RWPE1 (cell line): ENCODE measurements around the gene VPS37C.

Experiments used
- CTCF ChIA-PET: fragments of 350-600 bp; sonication (Branson Sonifier 250); formaldehyde crosslinking; extraction: SDS; loops from one replicate; lab custom pipeline; 2021; lab: Yijun Ruan, JAX
- POLR2A ChIA-PET: fragments of 400-600 bp; formaldehyde crosslinking; extraction: SDS; loops from one replicate; lab custom pipeline; 2020; ENCODE audit warnings: antibody characterized with exemption; ENCODE audit not compliant: low non-redundant PET; lab: Yijun Ruan, JAX
- DNase-seq: peaks from one replicate; pipeline ENCODE4 v3.0.0; 2012; ENCODE audit warnings: low spot score
- H3K27ac ChIP-seq: fragments of 450-650 bp; 2 replicates; pipeline ENCODE4 v1.5.1; 2017
- TF ChIP-seq, protein P1 (sequence below): fragments of 450-650 bp; conservative IDR thresholded peaks from 2 replicates; pipeline ENCODE4 v1.5.1; 2017; ENCODE audit warnings: low read depth, mild to moderate bottlenecking

VPS37C gene

DNA sequence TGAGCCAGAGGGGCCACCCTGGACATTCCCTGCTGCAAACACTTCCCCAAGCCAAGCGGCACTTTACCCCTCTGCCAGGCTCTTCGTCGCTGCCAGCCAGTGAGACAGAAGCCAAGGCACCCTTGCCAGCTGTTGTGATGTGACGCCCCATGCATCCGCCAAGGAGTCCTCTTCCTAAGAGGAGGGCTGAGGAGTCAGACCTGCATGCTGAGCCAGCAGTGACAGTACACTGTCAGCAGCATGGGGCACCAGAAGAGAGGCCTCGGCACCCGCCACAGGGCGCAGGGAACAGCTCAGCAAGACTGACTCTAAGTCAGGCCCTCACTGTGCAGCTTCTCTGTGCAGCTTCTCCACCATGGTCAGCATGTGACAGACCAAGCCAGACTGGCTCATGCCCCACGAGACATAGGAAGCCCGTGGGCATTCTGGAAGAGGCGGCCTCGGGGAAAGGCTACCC, 26.4 kb downstream of the VPS37C start:
- H3K27ac ChIP-seq = no peak overlapping the region
- ChIA-PET CTCF (interaction anchor here (1.7 kb wide), 1 partner anchor 303 kb away, joined by 5 read pairs; no protein-coding TSS in a partner anchor), POLR2A (no interaction called here)
- DNase-seq = no peak
- TF ChIP-seq, protein P1, sequence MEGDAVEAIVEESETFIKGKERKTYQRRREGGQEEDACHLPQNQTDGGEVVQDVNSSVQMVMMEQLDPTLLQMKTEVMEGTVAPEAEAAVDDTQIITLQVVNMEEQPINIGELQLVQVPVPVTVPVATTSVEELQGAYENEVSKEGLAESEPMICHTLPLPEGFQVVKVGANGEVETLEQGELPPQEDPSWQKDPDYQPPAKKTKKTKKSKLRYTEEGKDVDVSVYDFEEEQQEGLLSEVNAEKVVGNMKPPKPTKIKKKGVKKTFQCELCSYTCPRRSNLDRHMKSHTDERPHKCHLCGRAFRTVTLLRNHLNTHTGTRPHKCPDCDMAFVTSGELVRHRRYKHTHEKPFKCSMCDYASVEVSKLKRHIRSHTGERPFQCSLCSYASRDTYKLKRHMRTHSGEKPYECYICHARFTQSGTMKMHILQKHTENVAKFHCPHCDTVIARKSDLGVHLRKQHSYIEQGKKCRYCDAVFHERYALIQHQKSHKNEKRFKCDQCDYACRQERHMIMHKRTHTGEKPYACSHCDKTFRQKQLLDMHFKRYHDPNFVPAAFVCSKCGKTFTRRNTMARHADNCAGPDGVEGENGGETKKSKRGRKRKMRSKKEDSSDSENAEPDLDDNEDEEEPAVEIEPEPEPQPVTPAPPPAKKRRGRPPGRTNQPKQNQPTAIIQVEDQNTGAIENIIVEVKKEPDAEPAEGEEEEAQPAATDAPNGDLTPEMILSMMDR = no peak

DNA sequence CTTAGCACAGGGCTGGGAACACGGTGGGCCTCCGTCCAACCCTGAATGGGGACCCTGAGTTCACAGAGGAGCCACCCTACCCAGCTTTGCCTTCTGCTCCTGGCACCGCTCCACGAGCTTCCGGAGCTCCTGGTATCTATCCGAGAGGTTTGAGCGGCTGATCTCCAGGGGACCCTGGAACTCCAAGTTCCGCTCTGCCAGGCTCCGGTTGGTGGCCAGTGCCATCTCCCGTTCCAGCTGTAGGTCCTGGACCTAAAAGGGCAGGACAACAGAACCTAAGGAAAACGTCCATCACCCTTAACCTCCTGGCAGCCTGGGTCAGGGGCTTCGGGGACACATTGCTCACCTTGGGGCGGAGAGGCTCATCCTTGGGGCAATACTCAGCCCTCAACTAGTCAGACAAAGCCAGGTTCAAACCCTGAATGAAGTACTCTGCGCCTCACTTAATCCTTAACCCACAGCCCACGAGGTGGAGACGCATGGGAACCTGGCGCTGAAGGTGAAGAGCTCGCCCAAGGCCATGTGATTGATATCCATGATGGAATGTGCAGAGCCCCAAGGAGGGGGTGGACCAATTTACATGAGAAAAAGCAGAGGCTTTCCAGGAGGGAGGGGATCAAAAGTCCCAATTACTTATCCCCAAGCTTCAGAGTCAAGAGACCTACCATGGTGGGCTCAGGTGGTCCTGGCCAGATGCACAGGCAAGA, 27.1 kb downstream of the VPS37C start:
- CTCF ChIA-PET = interaction anchor here (1.1 to 1.7 kb wide), 2 partner anchors 303 to 358 kb away, joined by 3 to 5 read pairs; no protein-coding TSS in a partner anchor
- POLR2A ChIA-PET = no interaction called here

DNA sequence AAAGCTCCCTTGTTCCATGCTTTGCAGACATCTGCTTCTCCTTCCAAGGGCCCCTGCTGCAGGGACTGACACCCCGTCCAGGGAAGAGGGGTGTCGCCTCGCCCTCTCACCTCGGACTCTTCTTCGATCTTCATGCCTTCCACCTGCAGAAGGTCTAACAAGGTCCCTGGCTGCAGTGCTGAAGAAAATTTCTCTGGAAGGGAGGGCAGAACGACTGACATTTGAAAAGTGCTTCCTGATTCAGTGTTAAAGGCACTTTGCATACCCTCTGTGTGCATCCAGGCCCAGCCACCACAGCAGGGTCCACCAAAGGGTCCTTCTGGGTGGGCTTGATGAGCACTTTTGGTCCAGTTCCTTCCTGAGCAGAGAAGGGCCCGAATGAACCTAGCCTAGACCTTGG, 28.1 kb downstream of the VPS37C start:
- ChIA-PET CTCF (interaction anchor here (0.9 kb wide), 1 partner anchor 126 kb away, joined by 3 read pairs; no protein-coding TSS in a partner anchor), POLR2A (no interaction called here)
- no peak overlapping the region for H3K27ac ChIP-seq
- DNase-seq = no peak
- TF ChIP-seq, protein P1 = no peak

More for the DNA sequence above, 27.1 kb downstream of the VPS37C start:
- TF ChIP-seq, protein P1 = no peak
- DNase-seq = no peak
- no peak overlapping the region for H3K27ac ChIP-seq

DNA sequence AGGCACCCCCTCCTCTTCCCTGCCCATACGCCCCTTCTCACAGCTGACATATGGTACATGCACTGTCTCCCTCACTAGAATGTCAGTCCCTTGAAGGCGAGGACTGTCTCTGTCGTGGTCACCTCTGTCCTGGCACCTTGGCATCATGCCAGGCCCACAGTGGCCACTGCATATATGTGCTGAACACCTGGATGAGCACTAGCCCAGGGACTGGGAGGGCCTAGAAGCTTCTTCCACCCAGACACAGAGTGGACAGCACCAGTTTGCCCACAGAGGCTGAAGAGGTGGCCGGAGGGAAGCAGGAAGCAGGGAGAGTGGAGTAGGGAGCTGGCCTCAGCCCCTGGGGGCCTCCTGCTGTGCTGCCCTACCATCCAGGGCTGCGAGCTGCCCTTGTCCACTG, 28.6 kb downstream of the VPS37C start:
- CTCF ChIA-PET = interaction anchor here (0.9 kb wide), 1 partner anchor 125 kb away, joined by 3 read pairs; no protein-coding TSS in a partner anchor
- POLR2A ChIA-PET = no interaction called here
- no peak overlapping the region for H3K27ac ChIP-seq
- TF ChIP-seq, protein P1 = no peak
- DNase-seq = no peak

DNA sequence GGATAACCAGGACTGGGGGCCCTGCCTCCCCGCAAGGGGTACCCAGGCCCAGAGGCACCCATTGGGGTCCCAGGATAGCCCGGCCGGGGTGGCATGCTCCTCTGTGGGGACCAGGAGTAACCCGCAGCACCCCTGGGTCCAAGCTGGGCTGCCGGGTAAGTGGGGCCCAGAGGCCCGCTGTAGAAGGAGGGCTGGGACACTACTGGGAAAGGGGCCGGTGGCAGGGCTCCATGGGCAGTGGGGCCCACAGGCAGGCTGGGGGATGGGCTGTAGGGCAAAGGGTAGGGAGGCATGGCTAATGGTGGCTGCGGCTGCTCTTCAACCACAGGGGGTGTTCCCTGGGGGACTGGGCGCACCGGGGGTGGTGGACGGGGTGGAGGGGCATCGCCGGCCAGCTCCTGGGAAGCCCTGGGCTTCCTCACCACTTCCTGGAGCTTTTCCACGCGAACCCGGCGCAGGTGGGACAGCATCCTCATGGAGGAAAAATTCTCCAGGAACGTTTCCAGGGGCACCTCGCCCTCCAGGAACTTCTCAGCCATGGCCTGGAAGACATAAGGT, 29.1 kb downstream of the VPS37C start:
- DNase-seq = no peak
- CTCF ChIA-PET = interaction anchor here (0.9 kb wide), 1 partner anchor 125 kb away, joined by 3 read pairs; no protein-coding TSS in a partner anchor
- TF ChIP-seq, protein P1 = no peak
- H3K27ac ChIP-seq = no peak overlapping the region
- POLR2A ChIA-PET = no interaction called here

DNA sequence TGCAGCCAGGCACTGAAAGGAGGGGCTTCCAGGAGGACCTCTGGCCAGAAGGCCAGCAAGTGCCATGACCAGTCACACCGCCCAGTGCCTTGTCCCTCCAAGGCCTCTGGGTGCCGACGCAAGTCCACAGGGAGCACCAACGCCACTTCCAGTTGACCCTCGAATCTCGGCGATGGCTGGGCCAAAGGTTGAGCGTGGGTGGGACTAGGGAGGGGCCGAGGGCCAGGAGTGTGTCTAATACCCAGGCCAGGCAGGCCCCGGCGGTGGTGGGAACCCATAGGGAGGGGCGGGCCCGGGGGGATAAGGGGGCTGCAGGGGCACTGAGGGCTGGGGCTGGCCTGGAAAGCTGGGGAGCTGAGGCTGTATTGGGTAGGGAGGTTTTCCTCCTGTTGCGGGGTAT, 29.6 kb downstream of the VPS37C start:
- POLR2A ChIA-PET = no interaction called here
- CTCF ChIA-PET = interaction anchor here (1.3 kb wide), 1 partner anchor 216 kb away, joined by 5 read pairs; no protein-coding TSS in a partner anchor
- TF ChIP-seq, protein P1 = no peak
- DNase-seq = no peak
- H3K27ac ChIP-seq = no peak overlapping the region
